Measurements from ENCODE around the gene NGEF. TPM values are rescaled to one million over a fixed set of nuclear protein-coding genes. Genes with fewer than 3 reads are reported as not detected.

The NGEF gene
- total and polyA plus RNA-seq, 4 donors = 10.6 to 22.6 (median 10.8) TPM

GRCh38 chr2:232882505-232883115 is 130.4 kb downstream of the NGEF start:
- WGBS = 93% methylated on average over 20 of the region's 20 CpGs
- peaks cover 4 to 37% (median 14%) of the 10 kb centered on the region in 4 donors for H3K36me3 ChIP-seq (ENCODE audit: control insufficient read depth in 4 of 4, insufficient read depth in 3 of 4, low read depth in 1 of 4, low read length in 3 of 4)
- H3K27me3 ChIP-seq (ENCODE audit: control insufficient read depth in 4 of 4, insufficient read depth in 4 of 4, low read length in 3 of 4) = no peaks in the 10 kb centered on the region
- H3K4me3 ChIP-seq (ENCODE audit: low read depth in 1 of 3, low read length in 3 of 3) = no peak overlapping the region
- H3K4me1 ChIP-seq (ENCODE audit: control insufficient read depth in 4 of 4, insufficient read depth in 4 of 4, low read length in 3 of 4) = peaks cover 0 to 17% (median 6%) of the 10 kb centered on the region in 4 donors
- no peak overlapping the region for H3K27ac ChIP-seq (ENCODE audit: low read depth in 1 of 2, low read length in 2 of 2)
- no peak for DNase-seq (ENCODE audit: low spot score)
- TF ChIP-seq, protein P1, sequence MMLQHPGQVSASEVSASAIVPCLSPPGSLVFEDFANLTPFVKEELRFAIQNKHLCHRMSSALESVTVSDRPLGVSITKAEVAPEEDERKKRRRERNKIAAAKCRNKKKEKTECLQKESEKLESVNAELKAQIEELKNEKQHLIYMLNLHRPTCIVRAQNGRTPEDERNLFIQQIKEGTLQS (IDR thresholded peaks at IDR 0.05) = no peak
- no peak for TF ChIP-seq CTCF (IDR thresholded peaks at IDR 0.05; ENCODE audit: low read depth, low read length, missing input control)
- TF ChIP-seq, protein P2, sequence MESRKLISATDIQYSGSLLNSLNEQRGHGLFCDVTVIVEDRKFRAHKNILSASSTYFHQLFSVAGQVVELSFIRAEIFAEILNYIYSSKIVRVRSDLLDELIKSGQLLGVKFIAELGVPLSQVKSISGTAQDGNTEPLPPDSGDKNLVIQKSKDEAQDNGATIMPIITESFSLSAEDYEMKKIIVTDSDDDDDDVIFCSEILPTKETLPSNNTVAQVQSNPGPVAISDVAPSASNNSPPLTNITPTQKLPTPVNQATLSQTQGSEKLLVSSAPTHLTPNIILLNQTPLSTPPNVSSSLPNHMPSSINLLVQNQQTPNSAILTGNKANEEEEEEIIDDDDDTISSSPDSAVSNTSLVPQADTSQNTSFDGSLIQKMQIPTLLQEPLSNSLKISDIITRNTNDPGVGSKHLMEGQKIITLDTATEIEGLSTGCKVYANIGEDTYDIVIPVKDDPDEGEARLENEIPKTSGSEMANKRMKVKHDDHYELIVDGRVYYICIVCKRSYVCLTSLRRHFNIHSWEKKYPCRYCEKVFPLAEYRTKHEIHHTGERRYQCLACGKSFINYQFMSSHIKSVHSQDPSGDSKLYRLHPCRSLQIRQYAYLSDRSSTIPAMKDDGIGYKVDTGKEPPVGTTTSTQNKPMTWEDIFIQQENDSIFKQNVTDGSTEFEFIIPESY (IDR thresholded peaks at IDR 0.05) = no peak
- no peaks in the 10 kb centered on the region for H3K9me3 ChIP-seq (ENCODE audit: control insufficient read depth in 4 of 4, low read length in 3 of 4)
- no peak overlapping the region for H3K9ac ChIP-seq (ENCODE audit: low read depth in 1 of 2, low read length in 2 of 2)

DNA sequence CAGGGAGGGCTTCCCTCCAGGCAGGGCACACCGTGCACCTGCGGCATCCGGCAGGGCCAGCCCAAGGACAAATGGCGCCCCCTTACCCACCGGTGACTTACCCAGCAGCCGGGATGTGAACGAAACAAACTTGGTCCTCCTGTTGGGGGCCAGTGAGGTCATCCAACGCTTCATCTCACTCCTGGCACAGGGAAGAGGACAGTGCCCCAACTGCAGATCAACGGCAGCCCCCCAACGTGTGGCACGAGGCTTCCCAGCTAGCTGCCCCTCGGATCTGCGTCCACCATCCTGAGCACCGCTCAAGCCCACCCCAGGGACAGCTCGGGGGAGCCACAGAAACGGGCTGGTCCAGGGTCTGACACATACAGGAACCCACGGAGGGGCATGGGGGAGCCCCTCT is 131.0 kb downstream of the NGEF start:
- H3K4me3 ChIP-seq (ENCODE audit: low read depth in 1 of 3, low read length in 3 of 3) = no peak overlapping the region
- H3K27me3 ChIP-seq (ENCODE audit: control insufficient read depth in 4 of 4, insufficient read depth in 4 of 4, low read length in 3 of 4) = no peaks in the 10 kb centered on the region
- no peaks in the 10 kb centered on the region for H3K9me3 ChIP-seq (ENCODE audit: control insufficient read depth in 4 of 4, low read length in 3 of 4)
- no peak for DNase-seq (ENCODE audit: low spot score)
- H3K27ac ChIP-seq (ENCODE audit: low read depth in 1 of 2, low read length in 2 of 2) = no peak overlapping the region
- TF ChIP-seq JUND (IDR thresholded peaks at IDR 0.05) (no peak), CTCF (IDR thresholded peaks at IDR 0.05; ENCODE audit: low read depth, low read length, missing input control) (no peak), SP1 (IDR thresholded peaks at IDR 0.05) (no peak), RAD21 (IDR thresholded peaks at IDR 0.05) (no peak), FOXA2 (IDR thresholded peaks at IDR 0.05) (no peak), EGR1 (IDR thresholded peaks at IDR 0.05; ENCODE audit: low read depth in 2 of 2) (no peak), GABPA (IDR thresholded peaks at IDR 0.05 in 1 of 2, conservative IDR thresholded peaks at IDR 0.05 in 1 of 2) (no peak), HNF4G (IDR thresholded peaks at IDR 0.05) (no peak), TAF1 (conservative IDR thresholded peaks at IDR 0.05) (no peak), HNF4A (conservative IDR thresholded peaks at IDR 0.05) (no peak), RXRA (IDR thresholded peaks at IDR 0.05) (no peak), YY1 (IDR thresholded peaks at IDR 0.05) (no peak), FOXA1 (IDR thresholded peaks at IDR 0.05) (no peak)
- TF ChIP-seq, protein P3, sequence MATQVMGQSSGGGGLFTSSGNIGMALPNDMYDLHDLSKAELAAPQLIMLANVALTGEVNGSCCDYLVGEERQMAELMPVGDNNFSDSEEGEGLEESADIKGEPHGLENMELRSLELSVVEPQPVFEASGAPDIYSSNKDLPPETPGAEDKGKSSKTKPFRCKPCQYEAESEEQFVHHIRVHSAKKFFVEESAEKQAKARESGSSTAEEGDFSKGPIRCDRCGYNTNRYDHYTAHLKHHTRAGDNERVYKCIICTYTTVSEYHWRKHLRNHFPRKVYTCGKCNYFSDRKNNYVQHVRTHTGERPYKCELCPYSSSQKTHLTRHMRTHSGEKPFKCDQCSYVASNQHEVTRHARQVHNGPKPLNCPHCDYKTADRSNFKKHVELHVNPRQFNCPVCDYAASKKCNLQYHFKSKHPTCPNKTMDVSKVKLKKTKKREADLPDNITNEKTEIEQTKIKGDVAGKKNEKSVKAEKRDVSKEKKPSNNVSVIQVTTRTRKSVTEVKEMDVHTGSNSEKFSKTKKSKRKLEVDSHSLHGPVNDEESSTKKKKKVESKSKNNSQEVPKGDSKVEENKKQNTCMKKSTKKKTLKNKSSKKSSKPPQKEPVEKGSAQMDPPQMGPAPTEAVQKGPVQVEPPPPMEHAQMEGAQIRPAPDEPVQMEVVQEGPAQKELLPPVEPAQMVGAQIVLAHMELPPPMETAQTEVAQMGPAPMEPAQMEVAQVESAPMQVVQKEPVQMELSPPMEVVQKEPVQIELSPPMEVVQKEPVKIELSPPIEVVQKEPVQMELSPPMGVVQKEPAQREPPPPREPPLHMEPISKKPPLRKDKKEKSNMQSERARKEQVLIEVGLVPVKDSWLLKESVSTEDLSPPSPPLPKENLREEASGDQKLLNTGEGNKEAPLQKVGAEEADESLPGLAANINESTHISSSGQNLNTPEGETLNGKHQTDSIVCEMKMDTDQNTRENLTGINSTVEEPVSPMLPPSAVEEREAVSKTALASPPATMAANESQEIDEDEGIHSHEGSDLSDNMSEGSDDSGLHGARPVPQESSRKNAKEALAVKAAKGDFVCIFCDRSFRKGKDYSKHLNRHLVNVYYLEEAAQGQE (IDR thresholded peaks at IDR 0.05) = no peak
- TF ChIP-seq, protein P2 (IDR thresholded peaks at IDR 0.05) = no peak
- TF ChIP-seq, protein P4, sequence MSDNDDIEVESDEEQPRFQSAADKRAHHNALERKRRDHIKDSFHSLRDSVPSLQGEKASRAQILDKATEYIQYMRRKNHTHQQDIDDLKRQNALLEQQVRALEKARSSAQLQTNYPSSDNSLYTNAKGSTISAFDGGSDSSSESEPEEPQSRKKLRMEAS (IDR thresholded peaks at IDR 0.05) = no peak
- WGBS = 95% methylated on average over 17 of the region's 17 CpGs
- H3K4me1 ChIP-seq (ENCODE audit: control insufficient read depth in 4 of 4, insufficient read depth in 4 of 4, low read length in 3 of 4) = peaks cover 0 to 22% (median 8%) of the 10 kb centered on the region in 4 donors
- H3K9ac ChIP-seq (ENCODE audit: low read depth in 1 of 2, low read length in 2 of 2) = no peak overlapping the region
- peaks cover 4 to 34% (median 12%) of the 10 kb centered on the region in 4 donors for H3K36me3 ChIP-seq (ENCODE audit: control insufficient read depth in 4 of 4, insufficient read depth in 3 of 4, low read depth in 1 of 4, low read length in 3 of 4)
